Measurements from ENCODE around the gene MAN2B2. TPM values are rescaled to one million over a fixed set of nuclear protein-coding genes. Genes with fewer than 3 reads are reported as not detected.

The MAN2B2 gene
- total RNA-seq, 1 experiment from 2014 or later = 5.9 TPM

- no CpG with 5 or more reads among the region's 26 CpGs for WGBS (ENCODE audit: extremely low coverage, insufficient read length, low lambda C conversion rate)
- H3K23me2 ChIP-seq (ENCODE audit: insufficient read length, low read depth, low read length, poor library complexity, severe bottlenecking) = no peaks in the 10 kb centered on the region
- H3K9me3 ChIP-seq (ENCODE audit: control insufficient read depth, low read depth, low read length) = no peaks in the 10 kb centered on the region
- H3T11ph ChIP-seq (ENCODE audit: low read length) = no peak overlapping the region
- no peak overlapping the region for H3K23ac ChIP-seq (ENCODE audit: insufficient read length, low read depth, low read length)
- no peak overlapping the region for H4K5ac ChIP-seq (ENCODE audit: insufficient read length, low read depth, low read length)
- no peaks in the 10 kb centered on the region for H3K4me1 ChIP-seq (ENCODE audit: insufficient read depth, low read length)
- H3K4me2 ChIP-seq (ENCODE audit: insufficient read depth, insufficient read length, low read length) = no peak overlapping the region
- TF ChIP-seq CTCF (conservative IDR thresholded peaks at IDR 0.05) = 0 out of 3 replicates have a peak, but pooled peaks have one; percentile 16
- H2BK12ac ChIP-seq (ENCODE audit: insufficient read length, low read depth, low read length) = no peak overlapping the region
- H2BK5ac ChIP-seq (ENCODE audit: insufficient read length, low read length) = no peak overlapping the region
- H4K20me1 ChIP-seq (ENCODE audit: control insufficient read depth, insufficient read depth, insufficient read length) = no peaks in the 10 kb centered on the region
- Mint-ChIP-seq H3K27me3 (ENCODE audit: low read depth) (peaks cover 3% of the 10 kb centered on the region), H3K36me3 (ENCODE audit: insufficient read depth in 1 of 3, low read depth in 3 of 3) (peaks cover 0 to 18% (median 0%) of the 10 kb centered on the region in 3 experiments; a peak in 5 of 7 replicates), H3K9me3 (peaks cover 8 to 9% of the 10 kb centered on the region in 2 experiments; a peak in 4 of 5 replicates), H3K4me1 (no peaks in the 10 kb centered on the region), H3K27ac (no peak overlapping the region), H3K4me3 (no peak overlapping the region)
- H2AK5ac ChIP-seq (ENCODE audit: insufficient read length, low read length) = no peak overlapping the region
- H2BK15ac ChIP-seq (ENCODE audit: low read depth, low read length) = no peak overlapping the region
- H3K18ac ChIP-seq (ENCODE audit: insufficient read length, low read depth, low read length) = no peak overlapping the region
- no peak overlapping the region for H2BK20ac ChIP-seq (ENCODE audit: low read depth, low read length, poor library complexity, severe bottlenecking)
- no peak overlapping the region for H4K8ac ChIP-seq (replicated peaks; ENCODE audit: insufficient read length, low read depth, low read length)
- no peak overlapping the region for H3K9ac ChIP-seq (ENCODE audit: extremely low read depth, insufficient read length, low read length)
- no peak for DNase-seq
- no peaks in the 10 kb centered on the region for H3K27me3 ChIP-seq (ENCODE audit: insufficient read depth, low read length)
- no peak overlapping the region for H2AFZ ChIP-seq (ENCODE audit: low read length)
- no peak overlapping the region for H2BK120ac ChIP-seq (ENCODE audit: low read depth, low read length, poor library complexity, severe bottlenecking)
- no peaks in the 10 kb centered on the region for H3K79me1 ChIP-seq (ENCODE audit: insufficient read depth, low read depth, low read length, poor library complexity, severe bottlenecking)
- H3K27ac ChIP-seq (ENCODE audit: insufficient read length, low read depth, low read length) = no peak overlapping the region
- no peaks in the 10 kb centered on the region for H3K79me2 ChIP-seq (ENCODE audit: insufficient read depth, low read length)
- H3K56ac ChIP-seq (ENCODE audit: insufficient read length, low read depth, low read length) = no peak overlapping the region
- H3K4ac ChIP-seq (ENCODE audit: low read depth, low read length) = no peak overlapping the region
- no peak overlapping the region; the same call in 1 of the 2 replicates for H3K14ac ChIP-seq (ENCODE audit: insufficient read depth, low read length)
- H4K91ac ChIP-seq (ENCODE audit: insufficient read length, low read depth, low read length) = no peak overlapping the region
These were observed 11.8 kb downstream of the MAN2B2 start for GRCh38 chr4:6586715-6587325.

All from H9 (cell line).